GM06990 (cell line): ENCODE measurements around the gene ABCA4.

Source experiments
- DNase-seq: peaks from one replicate; pipeline ENCODE4 v3.0.0-alpha.2; 2011; ENCODE audit not compliant: insufficient read length; ENCODE audit errors: extremely low read depth
- H3K27me3 ChIP-seq: replicated peaks from 2 replicates; pipeline ENCODE4 v1.6.0; 2011; ENCODE audit warnings: low read length; ENCODE audit not compliant: control insufficient read depth, insufficient read depth
- H3K36me3 ChIP-seq: 2 replicates; pipeline ENCODE4 v1.5.1; 2011; ENCODE audit warnings: low read length; ENCODE audit not compliant: control insufficient read depth, insufficient read depth
- H3K4me3 ChIP-seq: replicated peaks from 2 replicates; pipeline ENCODE4 v1.5.1; 2011; ENCODE audit warnings: low read depth, mild to moderate bottlenecking, control low read depth, low read length
- CTCF ChIP-seq: IDR thresholded peaks from 2 replicates; pipeline ENCODE4 v1.5.1; 2011; ENCODE audit warnings: low read length, control low read depth, mild to moderate bottlenecking, inconsistent platforms; ENCODE audit not compliant: insufficient read depth, poor library complexity, severe bottlenecking

Gene ABCA4

GRCh38 chr1:94121411-94121821 is 468 bp upstream of the ABCA4 start:
- H3K4me3 ChIP-seq: no peak overlapping the region
- H3K27me3 ChIP-seq: no peaks in the 10 kb centered on the region; the same call in 1 of the 2 replicates
- no peak for TF ChIP-seq CTCF
- DNase-seq: no peak
- no peaks in the 10 kb centered on the region for H3K36me3 ChIP-seq

DNA sequence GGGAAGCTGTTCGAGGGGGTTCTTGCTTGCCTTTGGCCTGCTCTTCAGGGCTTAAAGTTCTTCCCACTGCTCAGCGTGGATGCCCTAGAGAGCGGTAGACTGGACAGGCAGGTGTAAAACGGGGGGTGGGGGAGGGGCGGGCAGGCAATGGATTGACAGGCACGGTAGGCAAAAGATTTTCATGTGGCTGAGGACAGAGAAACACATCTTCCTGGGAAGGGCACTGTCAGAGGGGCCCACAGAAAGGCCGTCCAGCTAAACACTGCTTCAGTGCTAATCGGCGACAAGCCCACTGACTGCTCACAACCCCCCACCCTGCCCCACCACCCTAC is 412 bp downstream of the ABCA4 start:
- Histone ChIP-seq H3K36me3 (no peaks in the 10 kb centered on the region), H3K27me3 (no peaks in the 10 kb centered on the region; the same call in 1 of the 2 replicates), H3K4me3 (no peak overlapping the region)
- DNase-seq: no peak
- TF ChIP-seq CTCF: no peak

DNA sequence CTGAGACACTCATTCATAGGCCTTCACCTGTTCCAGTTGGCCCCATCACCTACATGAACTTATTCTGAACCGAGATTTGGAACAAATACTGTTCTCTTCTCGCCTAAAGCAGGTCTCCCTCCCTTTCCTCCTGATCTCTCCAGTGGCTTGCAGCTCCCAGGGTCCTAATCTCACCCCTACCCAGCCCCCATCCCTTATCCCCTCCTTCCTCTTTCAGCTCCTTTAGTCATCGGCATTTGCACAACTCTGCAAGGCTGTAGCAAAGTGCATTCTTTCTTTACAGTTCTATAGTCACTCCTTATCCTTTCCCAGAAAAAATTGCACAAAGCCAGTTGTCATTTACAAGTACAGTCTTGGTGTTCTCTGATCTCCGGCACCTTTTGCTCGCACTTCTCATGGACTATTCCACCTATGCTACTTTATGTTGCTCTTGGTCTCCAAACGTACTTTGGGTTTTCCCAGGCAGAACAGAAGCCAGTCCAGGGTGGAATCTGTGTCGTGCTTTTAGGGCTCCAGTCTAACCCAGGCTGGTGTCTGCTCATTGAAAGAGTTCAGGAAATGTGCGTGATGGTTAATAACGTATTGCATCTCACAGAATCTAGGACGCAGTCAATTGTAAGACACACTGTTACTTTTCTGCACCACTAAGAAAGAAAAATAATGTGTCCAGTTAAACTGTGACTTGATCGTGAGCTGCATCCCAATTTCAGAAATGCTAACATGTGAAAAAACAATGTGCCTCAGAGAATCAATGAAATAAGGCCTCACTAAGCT is 965 bp downstream of the ABCA4 start:
- no peak for DNase-seq
- no peak overlapping the region for H3K4me3 ChIP-seq
- no peak for TF ChIP-seq CTCF
- no peaks in the 10 kb centered on the region for H3K36me3 ChIP-seq
- peaks cover 2% of the 10 kb centered on the region; the same call in 1 of the 2 replicates for H3K27me3 ChIP-seq

DNA sequence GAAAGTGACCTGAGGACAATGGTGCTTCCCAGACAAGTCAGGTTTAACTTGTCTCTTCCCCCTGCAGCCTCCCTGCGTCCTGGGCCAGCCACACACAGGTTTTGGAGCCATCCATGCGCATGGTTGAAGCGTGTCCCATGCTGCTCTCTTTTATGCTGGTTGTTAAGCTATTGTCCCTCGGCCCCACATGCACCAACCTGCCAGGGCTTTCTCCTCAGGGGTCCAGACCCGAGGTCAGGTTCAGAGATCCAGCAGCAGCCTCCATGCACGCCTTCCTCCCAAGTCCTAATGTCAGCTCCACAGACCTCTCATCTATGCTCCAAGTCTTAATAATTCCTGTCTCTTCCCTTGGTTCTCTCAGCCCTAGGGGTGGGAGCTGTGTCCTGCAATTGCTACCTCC is 1.6 kb downstream of the ABCA4 start:
- Histone ChIP-seq H3K4me3 (no peak overlapping the region), H3K36me3 (no peaks in the 10 kb centered on the region), H3K27me3 (peaks cover 2% of the 10 kb centered on the region; the same call in 1 of the 2 replicates)
- TF ChIP-seq CTCF: no peak
- DNase-seq: no peak

DNA sequence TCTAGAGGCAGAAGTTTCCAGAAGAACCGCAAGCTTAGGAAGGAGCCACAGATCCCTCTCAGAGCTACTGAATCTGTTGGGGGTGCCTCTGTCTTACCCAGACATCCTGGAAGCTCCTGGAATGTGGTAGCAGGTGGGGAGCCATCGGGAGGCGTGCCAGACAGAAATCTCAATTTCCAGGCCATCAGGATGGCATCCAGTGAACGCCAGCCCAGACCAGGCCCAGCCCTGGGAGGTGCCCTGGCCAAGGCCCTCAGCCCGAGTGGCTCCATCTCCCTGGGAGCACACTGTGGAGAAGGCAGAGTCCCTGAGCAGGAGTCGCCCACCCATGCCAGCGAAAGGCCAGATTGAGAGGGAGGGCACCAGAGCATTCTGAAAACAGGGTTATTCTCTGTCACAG is 2.5 kb downstream of the ABCA4 start:
- no peak for TF ChIP-seq CTCF
- Histone ChIP-seq H3K27me3 (peaks cover 2% of the 10 kb centered on the region; the same call in 1 of the 2 replicates), H3K4me3 (no peak overlapping the region), H3K36me3 (no peaks in the 10 kb centered on the region)
- DNase-seq: no peak

DNA sequence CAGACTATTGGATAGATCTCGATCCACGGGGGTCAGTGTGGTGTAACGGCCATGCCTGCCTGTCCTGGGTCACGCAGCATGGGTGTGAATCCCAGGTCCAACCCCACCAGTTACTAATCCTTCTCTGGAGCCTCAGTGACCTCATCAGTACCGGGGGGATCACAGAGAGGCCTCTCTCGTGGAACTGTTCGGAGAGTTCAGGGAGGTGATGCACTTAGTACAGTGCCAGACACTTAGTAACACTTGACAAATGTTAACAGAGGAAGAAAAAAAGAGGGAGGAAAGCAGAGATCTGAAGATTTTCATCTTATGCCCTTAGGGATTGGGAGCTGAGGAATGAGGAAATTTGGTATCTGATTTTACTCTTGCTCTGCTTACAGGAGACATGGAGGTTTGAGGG is 2.9 kb downstream of the ABCA4 start:
- TF ChIP-seq CTCF: no peak
- peaks cover 2% of the 10 kb centered on the region; the same call in 1 of the 2 replicates for H3K27me3 ChIP-seq
- DNase-seq: no peak
- no peaks in the 10 kb centered on the region for H3K36me3 ChIP-seq
- H3K4me3 ChIP-seq: no peak overlapping the region
